Natural killer cell treated with Interleukin-12 subunit alpha and Interleukin-12 subunit beta and Interleukin-15 and Interleukin-18, amount 100 ng/mL, for 72 hours (primary cell): Measurements from ENCODE around the gene SPOUT1. TPM values are rescaled to one million over a fixed set of nuclear protein-coding genes. Genes with fewer than 3 reads are reported as not detected.
A peak's percentile ranks its signal among the peaks of the same experiment; 100 is the strongest.
"Not testable (repeated sequence)": the region's sequence is repeated elsewhere in the genome, so short reads cannot be mapped to it uniquely, and the experiment has no call there.

Experiments
- ATAC-seq, 2 donors: fragments of 150-1000 bp; cut with Tn5 transposase in 1 of 2; sonication (Bioruptor Pico), chemical (Tn5 transposase) in 1 of 2; 2 replicates each; pipeline ENCODE4 v1.10.0; 2021
- DNase-seq: peaks from one replicate; pipeline ENCODE4 v3.0.0; 2022; ENCODE audit warnings: low spot score
- H3K27ac Mint-ChIP-seq, 2 donors: 1 replicate in 1 of 2; 2 replicates in 1 of 2; pipeline ENCODE4 v1.8.0; 2022; ENCODE audit warnings: mixed read lengths in 2 of 2, mild to moderate bottlenecking in 1 of 2, moderate library complexity in 1 of 2
- H3K27me3 Mint-ChIP-seq, 2 donors: 1 replicate in 1 of 2; 2 replicates in 1 of 2; pipeline ENCODE4 v1.8.0; 2022; ENCODE audit warnings: mixed read lengths in 2 of 2
- H3K36me3 Mint-ChIP-seq: one replicate; pipeline ENCODE4 v1.8.0; 2022; ENCODE audit warnings: mixed read lengths
- H3K4me1 Mint-ChIP-seq, 2 donors: 1 replicate in 1 of 2; 2 replicates in 1 of 2; pipeline ENCODE4 v1.8.0; 2022; ENCODE audit warnings: low read depth in 2 of 2, mixed read lengths in 2 of 2, mild to moderate bottlenecking in 1 of 2
- H3K4me3 Mint-ChIP-seq: one replicate; pipeline ENCODE4 v1.8.0; 2022; ENCODE audit warnings: mixed read lengths
- H3K9me3 Mint-ChIP-seq: 2 replicates; pipeline ENCODE4 v1.8.0; 2022; ENCODE audit warnings: mixed read lengths
- total RNA-seq, 2 donors: library from RNA; stranded (reverse); gene quantifications; one replicate each; pipeline ENCODE4 v1.2.3, GENCODE V29; 2022

Gene SPOUT1
- 100 to 1,000 TPM in 1 of 2 donors, 10 to 100 TPM in 1; 89.5 to 152 TPM for total RNA-seq

GRCh38 chr9:128829477-128830251 is at the start of gene SPOUT1:
SPOUT1 (minus strand) TSS chr9:128829794; CDS start chr9:128829780, 14 bp downstream.
- Mint-ChIP-seq H3K4me3 (peak within 1 kb of the TSS; percentile 96), H3K27ac (peak within 1 kb of the TSS; percentile 77 to 96), H3K27me3 (no peaks in the 10 kb centered on the region), H3K9me3 (no peaks in the 10 kb centered on the region), H3K4me1 (peaks cover 9 to 14% of the 10 kb centered on the region in 2 donors), H3K36me3 (no peaks in the 10 kb centered on the region)
- ATAC-seq (peak; percentile 99), DNase-seq (peak; percentile 92)

- no peak for ATAC-seq
- Mint-ChIP-seq H3K27ac (no peak overlapping the region), H3K36me3 (no peaks in the 10 kb centered on the region), H3K27me3 (no peaks in the 10 kb centered on the region), H3K4me3 (no peak overlapping the region), H3K9me3 (no peaks in the 10 kb centered on the region), H3K4me1 (peaks cover 10 to 14% of the 10 kb centered on the region in 2 donors)
- DNase-seq: no peak
These were observed 48.3 kb upstream of the SPOUT1 start for GRCh38 chr9:128877852-128878251.

- ATAC-seq, DNase-seq, H3K36me3 Mint-ChIP-seq, H3K27me3 Mint-ChIP-seq, H3K9me3 Mint-ChIP-seq, H3K4me3 Mint-ChIP-seq, H3K4me1 Mint-ChIP-seq, H3K27ac Mint-ChIP-seq: not testable (repeated sequence)
These were observed 41.3 kb upstream of the SPOUT1 start for GRCh38 chr9:128870941-128871265.

- DNase-seq (no peak), ATAC-seq (no peak)
- H3K27me3 Mint-ChIP-seq: no peaks in the 10 kb centered on the region
- H3K27ac Mint-ChIP-seq: no peak overlapping the region
- no peak overlapping the region for H3K4me3 Mint-ChIP-seq
- no peaks in the 10 kb centered on the region for H3K4me1 Mint-ChIP-seq
- H3K9me3 Mint-ChIP-seq: no peaks in the 10 kb centered on the region
- H3K36me3 Mint-ChIP-seq: no peaks in the 10 kb centered on the region
These were observed 40.7 kb upstream of the SPOUT1 start for GRCh38 chr9:128870128-128870940.

- H3K4me1 Mint-ChIP-seq: no peaks in the 10 kb centered on the region
- no peak overlapping the region for H3K27ac Mint-ChIP-seq
- no peaks in the 10 kb centered on the region for H3K27me3 Mint-ChIP-seq
These were observed 34.1 kb upstream of the SPOUT1 start for GRCh38 chr9:128863647-128864046.

GRCh38 chr9:128862401-128862851 is 32.8 kb upstream of the SPOUT1 start:
- Mint-ChIP-seq H3K27ac (no peak overlapping the region), H3K9me3 (no peaks in the 10 kb centered on the region), H3K4me1 (no peaks in the 10 kb centered on the region), H3K36me3 (no peaks in the 10 kb centered on the region), H3K4me3 (no peak overlapping the region), H3K27me3 (no peaks in the 10 kb centered on the region)
- ATAC-seq: no peak
- no peak for DNase-seq

More at GRCh38 chr9:128863647-128864046, 34.1 kb upstream of the SPOUT1 start:
- H3K4me3 Mint-ChIP-seq: no peak overlapping the region
- ATAC-seq: peak; percentile 84 to 89
- no peaks in the 10 kb centered on the region for H3K36me3 Mint-ChIP-seq
- H3K9me3 Mint-ChIP-seq: no peaks in the 10 kb centered on the region
- peak; percentile 81 for DNase-seq

GRCh38 chr9:128861501-128861900 is 31.9 kb upstream of the SPOUT1 start:
- peak in 1 of 2 donors; percentile 13 for ATAC-seq
- Mint-ChIP-seq H3K27ac (no peak overlapping the region), H3K4me1 (no peaks in the 10 kb centered on the region)

GRCh38 chr9:128860937-128861336 is 31.3 kb upstream of the SPOUT1 start:
- Mint-ChIP-seq H3K36me3 (no peaks in the 10 kb centered on the region), H3K4me3 (no peak overlapping the region), H3K9me3 (no peaks in the 10 kb centered on the region), H3K27ac (no peak overlapping the region), H3K27me3 (no peaks in the 10 kb centered on the region), H3K4me1 (no peaks in the 10 kb centered on the region)
- DNase-seq: no peak
- no peak for ATAC-seq

More at GRCh38 chr9:128861501-128861900, 31.9 kb upstream of the SPOUT1 start:
- DNase-seq: no peak
- H3K9me3 Mint-ChIP-seq: no peaks in the 10 kb centered on the region
- no peak overlapping the region for H3K4me3 Mint-ChIP-seq
- no peaks in the 10 kb centered on the region for H3K36me3 Mint-ChIP-seq
- H3K27me3 Mint-ChIP-seq: no peaks in the 10 kb centered on the region

GRCh38 chr9:128858476-128858875 is 28.9 kb upstream of the SPOUT1 start:
- DNase-seq, H3K9me3 Mint-ChIP-seq, H3K4me3 Mint-ChIP-seq, H3K36me3 Mint-ChIP-seq, H3K27ac Mint-ChIP-seq, H3K4me1 Mint-ChIP-seq, ATAC-seq, H3K27me3 Mint-ChIP-seq: not testable (repeated sequence)

- DNase-seq, ATAC-seq, H3K4me1 Mint-ChIP-seq, H3K9me3 Mint-ChIP-seq, H3K36me3 Mint-ChIP-seq, H3K4me3 Mint-ChIP-seq, H3K27me3 Mint-ChIP-seq, H3K27ac Mint-ChIP-seq: not testable (repeated sequence)
These were observed 24.9 kb upstream of the SPOUT1 start for GRCh38 chr9:128854454-128854853.

GRCh38 chr9:128852646-128853045 is 23.1 kb upstream of the SPOUT1 start:
- H3K27ac Mint-ChIP-seq, H3K27me3 Mint-ChIP-seq, H3K4me1 Mint-ChIP-seq, DNase-seq, H3K36me3 Mint-ChIP-seq, ATAC-seq, H3K9me3 Mint-ChIP-seq, H3K4me3 Mint-ChIP-seq: not testable (repeated sequence)

GRCh38 chr9:128851779-128852600 is 22.4 kb upstream of the SPOUT1 start:
- ATAC-seq, H3K4me1 Mint-ChIP-seq, H3K27me3 Mint-ChIP-seq, H3K9me3 Mint-ChIP-seq, DNase-seq, H3K36me3 Mint-ChIP-seq, H3K4me3 Mint-ChIP-seq, H3K27ac Mint-ChIP-seq: not testable (repeated sequence)

GRCh38 chr9:128851024-128851423 is 21.4 kb upstream of the SPOUT1 start:
- not testable (repeated sequence) for H3K4me1 Mint-ChIP-seq

More at GRCh38 chr9:128851024-128851423, 21.4 kb upstream of the SPOUT1 start:
- not testable (repeated sequence) for H3K36me3 Mint-ChIP-seq, ATAC-seq, H3K27ac Mint-ChIP-seq, H3K9me3 Mint-ChIP-seq, H3K27me3 Mint-ChIP-seq, H3K4me3 Mint-ChIP-seq, DNase-seq
